GM12865 (cell line): Measurements from ENCODE around the gene TGM3.

Source experiments
- DNase-seq: peaks from one replicate; pipeline ENCODE4 v3.0.0; 2010; ENCODE audit warnings: low read depth
- H3K4me3 ChIP-seq: 2 replicates; pipeline ENCODE4 v1.5.1; 2011; ENCODE audit warnings: mild to moderate bottlenecking, low read depth, low read length, control low read depth
- TF ChIP-seq, protein P1 (sequence below): IDR thresholded peaks from 2 replicates; pipeline ENCODE4 v1.5.1; 2011; ENCODE audit warnings: low read length, control low read depth, low read depth, inconsistent platforms; ENCODE audit not compliant: insufficient read depth; ENCODE audit errors: missing control alignments

The TGM3 gene

DNA sequence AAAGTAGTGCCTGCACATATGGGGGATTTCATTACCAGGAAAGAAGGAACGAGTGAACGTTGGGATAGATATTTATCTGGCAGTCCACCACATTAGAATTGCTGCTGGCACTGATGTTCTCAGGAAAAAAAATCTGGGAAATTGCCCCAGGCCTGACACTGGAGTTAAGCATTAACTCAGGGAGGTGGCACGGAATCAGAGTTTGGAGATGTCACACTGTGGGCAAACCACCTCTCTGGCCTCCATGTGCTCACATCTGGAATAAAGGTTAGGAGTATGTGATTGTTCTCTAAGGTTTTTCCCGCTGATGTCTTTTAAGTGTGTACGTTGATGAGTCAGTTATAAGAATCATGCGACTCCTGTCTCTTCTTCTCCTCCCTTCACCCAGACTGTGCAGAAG is 7.9 kb downstream of the TGM3 start:
- TF ChIP-seq, protein P1, sequence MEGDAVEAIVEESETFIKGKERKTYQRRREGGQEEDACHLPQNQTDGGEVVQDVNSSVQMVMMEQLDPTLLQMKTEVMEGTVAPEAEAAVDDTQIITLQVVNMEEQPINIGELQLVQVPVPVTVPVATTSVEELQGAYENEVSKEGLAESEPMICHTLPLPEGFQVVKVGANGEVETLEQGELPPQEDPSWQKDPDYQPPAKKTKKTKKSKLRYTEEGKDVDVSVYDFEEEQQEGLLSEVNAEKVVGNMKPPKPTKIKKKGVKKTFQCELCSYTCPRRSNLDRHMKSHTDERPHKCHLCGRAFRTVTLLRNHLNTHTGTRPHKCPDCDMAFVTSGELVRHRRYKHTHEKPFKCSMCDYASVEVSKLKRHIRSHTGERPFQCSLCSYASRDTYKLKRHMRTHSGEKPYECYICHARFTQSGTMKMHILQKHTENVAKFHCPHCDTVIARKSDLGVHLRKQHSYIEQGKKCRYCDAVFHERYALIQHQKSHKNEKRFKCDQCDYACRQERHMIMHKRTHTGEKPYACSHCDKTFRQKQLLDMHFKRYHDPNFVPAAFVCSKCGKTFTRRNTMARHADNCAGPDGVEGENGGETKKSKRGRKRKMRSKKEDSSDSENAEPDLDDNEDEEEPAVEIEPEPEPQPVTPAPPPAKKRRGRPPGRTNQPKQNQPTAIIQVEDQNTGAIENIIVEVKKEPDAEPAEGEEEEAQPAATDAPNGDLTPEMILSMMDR: no peak
- DNase-seq: no peak

DNA sequence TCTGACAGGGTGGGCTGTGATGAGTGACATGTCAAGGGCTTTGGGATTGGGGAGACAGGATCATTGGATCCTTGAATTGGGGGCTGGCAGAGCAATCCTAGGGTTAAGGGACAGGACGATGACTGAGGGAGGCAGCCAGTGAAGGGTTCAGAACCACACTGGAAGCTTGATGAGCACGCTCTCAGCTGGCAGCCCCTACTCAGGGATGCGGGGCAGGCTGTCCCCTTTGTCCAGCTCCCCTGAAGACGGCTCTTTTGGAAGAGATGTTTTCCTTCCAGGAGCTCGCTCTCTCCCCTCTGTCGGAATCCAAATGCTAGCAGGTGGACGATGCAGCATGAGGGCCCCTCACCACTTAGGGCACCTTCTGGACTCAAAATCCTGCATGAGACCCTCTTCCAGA is 8.4 kb downstream of the TGM3 start:
- H3K4me3 ChIP-seq: no peak overlapping the region
- no peak for DNase-seq
- TF ChIP-seq, protein P1: no peak

More for the DNA sequence above, 7.9 kb downstream of the TGM3 start:
- H3K4me3 ChIP-seq: no peak overlapping the region

GRCh38 chr20:2305029-2305428 is 9.2 kb downstream of the TGM3 start:
- no peak overlapping the region for H3K4me3 ChIP-seq
- TF ChIP-seq, protein P1: no peak
- no peak for DNase-seq

- H3K4me3 ChIP-seq: no peak overlapping the region
- TF ChIP-seq, protein P1: no peak
- DNase-seq: no peak
These were observed 9.7 kb downstream of the TGM3 start for GRCh38 chr20:2305479-2305878.

GRCh38 chr20:2305946-2306345 is 10.1 kb downstream of the TGM3 start:
- no peak overlapping the region for H3K4me3 ChIP-seq
- DNase-seq: no peak
- TF ChIP-seq, protein P1: no peak

- TF ChIP-seq, protein P1: no peak
- no peak overlapping the region for H3K4me3 ChIP-seq
- DNase-seq: no peak
These were observed 11.3 kb downstream of the TGM3 start for GRCh38 chr20:2307136-2307535.

DNA sequence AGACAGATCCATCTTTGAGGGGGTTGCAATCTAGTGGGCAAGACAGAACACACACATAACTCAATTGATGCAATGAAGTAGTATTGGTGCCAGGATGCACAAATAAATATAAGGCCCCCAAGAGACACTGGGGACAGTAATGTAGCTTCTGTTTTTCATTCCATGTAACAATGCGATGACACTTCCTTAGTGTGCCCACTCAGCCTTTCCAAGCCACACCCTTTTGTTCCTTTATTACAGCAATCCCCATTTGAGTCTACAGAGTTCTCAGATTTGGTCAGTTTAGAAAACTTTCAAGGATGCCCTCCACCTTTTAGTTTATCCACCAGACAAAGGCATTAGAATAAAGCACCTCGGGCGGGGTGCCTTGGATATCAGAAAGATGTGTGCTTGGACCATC is 15.5 kb downstream of the TGM3 start:
- TF ChIP-seq, protein P1: no peak
- H3K4me3 ChIP-seq: no peak overlapping the region
- DNase-seq: no peak
